ENCODE measurements around the gene NECAB2.

The NECAB2 gene

DNA sequence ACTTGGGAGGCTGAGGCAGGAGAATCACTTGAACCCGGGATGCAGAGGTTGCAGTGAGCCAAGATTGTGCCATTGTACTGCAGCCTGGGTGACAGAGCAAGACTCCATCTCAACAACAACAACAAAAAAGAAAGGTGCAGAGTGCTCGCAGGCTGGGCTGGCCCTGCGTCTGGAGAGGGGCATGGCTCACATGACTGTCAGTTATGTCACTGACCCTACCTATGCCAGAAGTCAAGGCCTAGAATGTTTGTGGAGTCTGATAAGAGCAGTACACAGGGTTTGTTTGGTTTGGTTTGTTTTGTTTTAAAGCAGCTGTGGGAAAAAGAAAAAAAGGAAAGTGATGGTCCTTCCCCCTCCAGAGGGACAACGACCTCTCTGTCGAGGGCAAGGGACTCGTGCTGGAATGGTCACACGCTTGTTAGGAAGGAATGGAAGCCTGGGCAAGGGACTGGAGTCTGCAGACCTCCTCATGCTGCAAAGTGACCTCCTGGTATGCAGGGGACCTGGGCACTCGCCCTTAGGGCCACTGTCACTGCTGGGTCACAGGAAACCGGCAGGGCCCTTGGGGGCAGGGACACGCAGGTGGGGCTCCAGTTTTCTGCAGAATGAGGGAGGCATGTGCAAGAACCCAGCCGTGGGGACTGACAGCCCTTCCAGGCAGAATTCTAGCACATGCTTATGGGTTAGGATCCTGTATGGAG, 25.1 kb upstream of the NECAB2 start:
- TF ChIP-seq, protein P1, sequence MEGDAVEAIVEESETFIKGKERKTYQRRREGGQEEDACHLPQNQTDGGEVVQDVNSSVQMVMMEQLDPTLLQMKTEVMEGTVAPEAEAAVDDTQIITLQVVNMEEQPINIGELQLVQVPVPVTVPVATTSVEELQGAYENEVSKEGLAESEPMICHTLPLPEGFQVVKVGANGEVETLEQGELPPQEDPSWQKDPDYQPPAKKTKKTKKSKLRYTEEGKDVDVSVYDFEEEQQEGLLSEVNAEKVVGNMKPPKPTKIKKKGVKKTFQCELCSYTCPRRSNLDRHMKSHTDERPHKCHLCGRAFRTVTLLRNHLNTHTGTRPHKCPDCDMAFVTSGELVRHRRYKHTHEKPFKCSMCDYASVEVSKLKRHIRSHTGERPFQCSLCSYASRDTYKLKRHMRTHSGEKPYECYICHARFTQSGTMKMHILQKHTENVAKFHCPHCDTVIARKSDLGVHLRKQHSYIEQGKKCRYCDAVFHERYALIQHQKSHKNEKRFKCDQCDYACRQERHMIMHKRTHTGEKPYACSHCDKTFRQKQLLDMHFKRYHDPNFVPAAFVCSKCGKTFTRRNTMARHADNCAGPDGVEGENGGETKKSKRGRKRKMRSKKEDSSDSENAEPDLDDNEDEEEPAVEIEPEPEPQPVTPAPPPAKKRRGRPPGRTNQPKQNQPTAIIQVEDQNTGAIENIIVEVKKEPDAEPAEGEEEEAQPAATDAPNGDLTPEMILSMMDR (IDR thresholded peaks at IDR 0.05; ENCODE audit: extremely low read depth, missing control alignments): no peak

DNA sequence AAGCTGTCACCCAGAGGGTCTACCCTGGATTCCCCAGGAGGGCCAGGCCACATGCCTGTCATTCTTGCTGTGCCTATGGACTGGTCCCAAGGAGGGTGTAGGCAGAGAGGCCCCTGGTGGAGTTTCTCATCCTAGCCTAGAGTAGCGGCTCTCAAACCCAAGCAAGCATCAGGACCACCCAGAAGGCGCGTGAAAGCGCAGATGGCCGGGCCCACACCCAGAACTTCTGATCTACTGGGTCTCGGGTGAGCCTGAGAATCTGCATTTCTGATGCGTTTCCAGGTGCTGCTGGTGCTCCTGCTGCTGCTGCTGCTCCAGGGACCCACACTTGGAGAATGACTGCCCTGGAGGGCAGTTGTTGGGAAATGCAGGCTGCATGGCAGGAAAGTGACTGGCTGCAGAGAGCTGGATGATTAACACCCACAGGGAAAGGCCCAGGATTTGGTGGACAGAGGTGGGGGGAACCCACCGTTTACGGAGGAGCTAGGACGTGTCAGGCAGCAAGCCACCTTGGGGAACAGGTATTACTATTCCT, 24.5 kb upstream of the NECAB2 start:
- no peak for DNase-seq (ENCODE audit: low spot score)
- TF ChIP-seq, protein P1 (IDR thresholded peaks at IDR 0.05; ENCODE audit: extremely low read depth, missing control alignments): no peak

More for the DNA sequence above, 25.1 kb upstream of the NECAB2 start:
- DNase-seq (ENCODE audit: low spot score): no peak

DNA sequence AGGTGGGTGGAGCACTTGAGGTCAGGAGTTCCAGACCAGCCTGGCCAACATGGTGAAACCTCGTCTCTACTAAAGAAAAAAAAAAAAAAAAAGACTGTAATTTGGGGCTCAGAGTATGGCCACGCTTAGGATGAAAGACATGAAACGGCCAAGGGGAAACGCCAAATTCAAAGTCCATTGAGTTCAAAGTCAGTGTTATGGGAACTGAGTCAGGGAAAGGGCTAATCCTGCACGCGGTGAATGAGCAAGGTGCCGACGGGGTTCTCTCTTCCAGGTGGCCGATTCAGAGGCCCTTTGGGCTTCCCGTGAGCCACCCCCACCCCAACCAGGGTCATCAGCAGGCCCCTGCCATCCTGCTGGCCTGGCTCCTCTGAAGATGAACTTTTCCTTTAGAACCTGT, 22.5 kb upstream of the NECAB2 start:
- TF ChIP-seq, protein P1 (IDR thresholded peaks at IDR 0.05; ENCODE audit: extremely low read depth, missing control alignments): no peak
- DNase-seq (ENCODE audit: low spot score): no peak

GRCh38 chr16:83946154-83946780, 21.8 kb upstream of the NECAB2 start:
- TF ChIP-seq, protein P1 (IDR thresholded peaks at IDR 0.05; ENCODE audit: extremely low read depth, missing control alignments): no peak
- DNase-seq (ENCODE audit: low spot score): no peak

DNA sequence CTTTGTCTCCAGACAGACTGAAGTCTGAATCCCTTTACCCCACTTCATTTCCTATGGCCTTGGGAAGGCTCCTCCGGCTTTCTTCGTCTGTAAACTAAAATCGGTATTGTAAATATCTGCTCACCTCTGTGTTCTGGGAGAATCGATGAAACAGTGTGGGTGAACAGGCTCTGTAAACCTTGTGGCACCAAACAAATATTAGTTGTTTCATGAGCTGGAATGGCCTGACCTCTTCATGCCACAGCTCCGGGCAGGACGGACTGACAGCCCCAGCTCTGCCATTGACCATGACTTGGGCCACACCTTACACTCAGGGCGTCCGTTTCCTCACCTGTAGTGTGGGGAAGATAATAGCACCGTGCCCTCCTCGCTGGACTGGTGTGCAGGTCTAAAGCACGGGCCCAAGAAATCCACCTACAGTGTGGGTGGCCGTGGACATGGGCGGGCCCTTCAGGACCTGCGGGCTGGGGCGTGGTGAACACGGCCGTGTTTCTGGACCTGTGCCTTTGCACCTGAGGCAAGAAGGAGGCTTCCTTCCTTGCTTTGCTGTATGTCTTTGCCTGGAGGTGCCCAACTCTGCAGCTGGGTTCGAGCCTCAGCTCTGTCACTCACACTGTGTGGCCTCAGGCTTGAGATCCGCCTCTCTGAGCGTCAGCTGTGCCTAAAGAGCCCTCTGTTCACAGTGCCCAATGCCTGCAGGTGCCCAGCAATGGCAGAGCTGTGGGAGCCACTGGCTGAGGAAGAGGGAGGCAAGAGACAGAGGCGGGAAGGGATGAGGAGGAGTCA, 21.1 kb upstream of the NECAB2 start:
- TF ChIP-seq, protein P1 (IDR thresholded peaks at IDR 0.05; ENCODE audit: extremely low read depth, missing control alignments): no peak
- DNase-seq (ENCODE audit: low spot score): no peak

DNA sequence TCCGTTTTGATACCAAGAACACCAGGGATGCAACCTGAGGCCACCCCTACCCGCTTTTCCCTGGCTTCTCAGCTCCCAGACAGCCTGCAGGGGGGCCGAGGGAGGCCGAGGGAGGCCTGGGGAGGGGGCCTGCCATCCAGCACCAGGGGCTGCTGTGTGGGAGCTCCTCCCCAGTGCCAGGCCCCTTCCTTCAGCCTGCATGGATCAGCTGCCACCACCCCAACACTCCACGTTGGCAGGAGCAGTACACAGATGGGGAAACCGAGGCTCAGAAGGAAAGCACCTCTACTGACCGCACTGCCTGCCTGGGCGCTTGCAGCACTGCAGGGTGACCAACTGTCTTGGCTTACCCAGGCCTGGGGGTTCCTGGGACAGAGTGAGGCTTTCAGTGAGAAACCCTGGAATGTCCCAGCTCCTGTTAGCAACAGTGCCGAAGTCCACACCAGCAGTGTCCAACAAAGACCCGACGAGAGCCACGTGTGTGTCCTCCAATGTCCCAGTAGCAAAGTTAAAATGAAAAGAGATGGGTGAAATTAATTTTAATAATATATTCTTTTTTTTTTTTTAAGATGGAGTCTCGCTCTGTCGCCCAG, 20.3 kb upstream of the NECAB2 start:
- DNase-seq (ENCODE audit: low spot score): no peak
- TF ChIP-seq, protein P1 (IDR thresholded peaks at IDR 0.05; ENCODE audit: extremely low read depth, missing control alignments): no peak
